Epithelial cell of proximal tubule (primary cell): Measurements from ENCODE around the gene MYO7B. TPM values are rescaled to one million over a fixed set of nuclear protein-coding genes. Genes with fewer than 3 reads are reported as not detected.

Experiments
- DNase-seq: peaks from one replicate; pipeline ENCODE4 v3.0.0-alpha.2; 2011; ENCODE audit warnings: low read depth
- H3K4me3 ChIP-seq: 2 replicates; pipeline ENCODE4 v1.5.1; 2011; ENCODE audit warnings: low read depth, mild to moderate bottlenecking, low read length
- CTCF ChIP-seq: conservative IDR thresholded peaks from 2 replicates; pipeline ENCODE4 v1.5.1; 2012; ENCODE audit warnings: low read depth, mild to moderate bottlenecking, low read length
- total RNA-seq: library from RNA; depleted of rRNA; stranded (reverse); fragments of >200 nt; gene quantifications from 2 replicates; pipeline ENCODE4 v1.2.3, GENCODE V29; 2015

The MYO7B gene
- total RNA-seq, 1 donor from 2014 or later, result not detected

GRCh38 chr2:127511917-127512316 lies 23.6 kb upstream of the MYO7B start:
- no peak overlapping the region for H3K4me3 ChIP-seq
- TF ChIP-seq CTCF, result no peak
- no peak for DNase-seq

- DNase-seq, result no peak
- TF ChIP-seq CTCF, result no peak
- no peak overlapping the region for H3K4me3 ChIP-seq
Observed at GRCh38 chr2:127512362-127512761, 23.1 kb upstream of the MYO7B start.

- TF ChIP-seq CTCF, result no peak
- H3K4me3 ChIP-seq, result no peak overlapping the region
- no peak for DNase-seq
Observed at GRCh38 chr2:127514076-127514475, 21.4 kb upstream of the MYO7B start.

- TF ChIP-seq CTCF, result no peak
- DNase-seq, result no peak
- H3K4me3 ChIP-seq, result no peak overlapping the region
Observed at GRCh38 chr2:127514485-127514884, 21.0 kb upstream of the MYO7B start.

- H3K4me3 ChIP-seq, result no peak overlapping the region
- DNase-seq, result no peak
- TF ChIP-seq CTCF, result no peak
Observed at GRCh38 chr2:127515383-127515915, 20.0 kb upstream of the MYO7B start.

GRCh38 chr2:127516041-127516762 lies 19.3 kb upstream of the MYO7B start:
- no peak for DNase-seq
- no peak for TF ChIP-seq CTCF
- no peak overlapping the region for H3K4me3 ChIP-seq

GRCh38 chr2:127517465-127517864 lies 18.0 kb upstream of the MYO7B start:
- no peak for DNase-seq
- no peak overlapping the region for H3K4me3 ChIP-seq
- no peak for TF ChIP-seq CTCF
